Common myeloid progenitor, CD34-positive (primary cell): Measurements from ENCODE around the gene RRP9.

Experiments used
- CTCF ChIA-PET: fragments of 350-600 bp; sonication (Branson Sonifier 250); formaldehyde crosslinking; loops from one replicate; lab custom pipeline; 2021; ENCODE audit warnings: antibody characterized with exemption; lab: Charles Lee
- POLR2A ChIA-PET: fragments of 350-600 bp; sonication (Branson Sonifier 250); formaldehyde crosslinking; loops from one replicate; lab custom pipeline; 2021; ENCODE audit warnings: antibody characterized with exemption; lab: Charles Lee
- DNase-seq, 3 donors: peaks; one replicate each; pipeline versions ENCODE4 v3.0.0 to v3.0.0-alpha.2; 2013
- H3K27ac ChIP-seq, 2 experiments: 1 replicate in 1 of 2; 2 replicates in 1 of 2; pipeline ENCODE4 v1.7.0; 2013; ENCODE audit warnings: inconsistent platforms in 2 of 2, low read length in 2 of 2, mild to moderate bottlenecking in 2 of 2, low read depth in 1 of 2, moderate library complexity in 1 of 2; ENCODE audit not compliant: severe bottlenecking in 2 of 2, insufficient read depth in 1 of 2, poor library complexity in 1 of 2
- H3K27me3 ChIP-seq, 5 experiments: replicated peaks in 2 of 5; 1 replicate in 3 of 5; 2 replicates in 2 of 5; pipeline versions ENCODE4 v1.6.1 to v1.7.0; 2013; ENCODE audit warnings: low read length in 4 of 5, mild to moderate bottlenecking in 2 of 5, moderate library complexity in 2 of 5, inconsistent platforms in 1 of 5; ENCODE audit not compliant: insufficient read depth in 5 of 5, control insufficient read depth in 4 of 5
- H3K36me3 ChIP-seq, 4 experiments: 1 replicate in 2 of 4; 2 replicates in 2 of 4; pipeline versions ENCODE4 v1.6.1 to v1.7.0; 2013; ENCODE audit warnings: low read length in 3 of 4, control low read depth in 1 of 4, mild to moderate bottlenecking in 1 of 4; ENCODE audit not compliant: control insufficient read depth in 4 of 4, insufficient read depth in 4 of 4
- H3K4me1 ChIP-seq, 4 experiments: 1 replicate in 3 of 4; 2 replicates in 1 of 4; pipeline versions ENCODE4 v1.6.1 to v1.7.1; 2013; ENCODE audit warnings: low read length in 3 of 4, mild to moderate bottlenecking in 3 of 4, control low read depth in 1 of 4, inconsistent platforms in 1 of 4, moderate library complexity in 1 of 4; ENCODE audit not compliant: control insufficient read depth in 4 of 4, insufficient read depth in 4 of 4; ENCODE audit errors: control extremely low read depth in 1 of 4
- H3K4me3 ChIP-seq, 7 experiments: 1 replicate in 4 of 7; 2 replicates in 3 of 7; pipeline versions ENCODE4 v1.5.1 to v1.7.0; 2013; ENCODE audit warnings: mild to moderate bottlenecking in 7 of 7, low read length in 6 of 7, moderate library complexity in 6 of 7, inconsistent platforms in 2 of 7, low read depth in 2 of 7, control low read depth in 1 of 7; ENCODE audit not compliant: insufficient read depth in 4 of 7, control insufficient read depth in 1 of 7; ENCODE audit errors: extremely low read depth in 1 of 7
- H3K9me3 ChIP-seq, 5 experiments: 1 replicate in 4 of 5; 2 replicates in 1 of 5; pipeline versions ENCODE4 v1.6.1 to v1.7.1; 2013; ENCODE audit warnings: low read length in 4 of 5, mild to moderate bottlenecking in 2 of 5, inconsistent platforms in 1 of 5, low read depth in 1 of 5, moderate library complexity in 1 of 5; ENCODE audit not compliant: control insufficient read depth in 4 of 5, insufficient read depth in 2 of 5; ENCODE audit errors: control extremely low read depth in 1 of 5
- WGBS: methylation state at CpG from one replicate; pipeline ENCODE4 v1.1.5; 2013; ENCODE audit not compliant: insufficient coverage; 5-methylcytosine and 5-hydroxymethylcytosine counted together

RRP9 gene

DNA sequence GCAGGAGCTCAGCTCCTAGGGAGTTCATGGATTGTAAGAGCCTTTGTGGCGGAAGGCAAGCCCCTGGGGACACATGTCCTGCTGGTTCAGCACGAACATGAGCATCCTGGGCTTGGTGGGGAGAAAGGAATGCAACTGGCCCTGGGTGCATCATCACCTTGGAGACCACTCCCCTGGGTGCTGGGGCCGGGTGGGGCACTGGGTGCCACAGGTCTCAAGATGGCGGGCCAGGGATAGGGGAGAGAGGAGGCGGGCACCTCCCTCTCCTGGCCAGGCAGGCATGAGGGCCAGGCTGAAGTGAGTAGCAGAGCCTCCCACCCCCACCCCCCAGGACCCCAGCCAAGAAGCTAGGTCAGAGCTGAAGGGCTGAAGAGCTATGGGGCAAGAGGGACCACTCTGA lies 24.8 kb upstream of the RRP9 start:
- POLR2A ChIA-PET: interaction anchor here (0.7 kb wide), 1 partner anchor 9 kb away, joined by 4 read pairs; the partner anchor contains the start of gene ABHD14A
- CTCF ChIA-PET: interaction anchor here (1.1 to 4.1 kb wide), 3 partner anchors 9 to 24 kb away, joined by 4 to 17 read pairs (median 4); partner anchors contain the start of genes GPR62, PARP3 and RRP9
- Histone ChIP-seq H3K27ac (no peak overlapping the region), H3K4me3 (peak overlapping the region in 4 of 7 experiments; percentile 43 to 78 (median 60)), H3K27me3 (peaks cover 0 to 23% (median 0%) of the 10 kb centered on the region in 5 experiments), H3K9me3 (no peaks in the 10 kb centered on the region), H3K4me1 (peaks cover 0 to 17% (median 17%) of the 10 kb centered on the region in 4 experiments), H3K36me3 (no peaks in the 10 kb centered on the region)
- 93% methylated on average over 4 of the region's 5 CpGs for whole genome bisulfite sequencing
- no peak for DNase-seq

DNA sequence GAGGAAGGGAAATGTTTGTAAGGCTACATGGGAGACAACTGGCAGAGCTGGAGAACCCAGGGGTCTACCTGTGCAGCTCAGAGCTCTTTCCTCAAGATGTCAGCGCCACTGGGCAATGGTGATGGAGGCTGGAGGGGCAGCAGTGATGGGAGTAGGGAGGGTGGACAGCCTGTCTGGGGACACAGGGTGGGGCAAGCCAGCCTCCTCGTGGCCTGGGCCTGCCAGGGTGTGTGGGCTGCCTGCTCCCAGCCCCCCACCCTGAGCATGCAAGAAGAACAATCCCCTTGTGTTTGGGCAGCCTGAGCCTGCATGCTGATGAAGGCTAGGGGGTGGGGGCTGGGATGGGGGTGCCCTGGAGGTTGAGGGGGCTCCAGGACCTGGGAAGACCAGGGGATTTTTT lies 24.3 kb upstream of the RRP9 start:
- Histone ChIP-seq H3K36me3 (no peaks in the 10 kb centered on the region), H3K27ac (no peak overlapping the region), H3K4me1 (peaks cover 0 to 17% (median 17%) of the 10 kb centered on the region in 4 experiments), H3K4me3 (no peak overlapping the region), H3K27me3 (peaks cover 0 to 23% (median 0%) of the 10 kb centered on the region in 5 experiments), H3K9me3 (no peaks in the 10 kb centered on the region)
- 86% methylated on average over 1 of the region's 2 CpGs for WGBS
- POLR2A ChIA-PET: interaction anchor here (0.7 kb wide), 1 partner anchor 9 kb away, joined by 4 read pairs; the partner anchor contains the start of gene ABHD14A
- CTCF ChIA-PET: interaction anchor here (1.1 to 1.5 kb wide), 3 partner anchors 8 to 11 kb away, joined by 4 read pairs; partner anchors contain the start of genes ABHD14B and GPR62
- DNase-seq: no peak

DNA sequence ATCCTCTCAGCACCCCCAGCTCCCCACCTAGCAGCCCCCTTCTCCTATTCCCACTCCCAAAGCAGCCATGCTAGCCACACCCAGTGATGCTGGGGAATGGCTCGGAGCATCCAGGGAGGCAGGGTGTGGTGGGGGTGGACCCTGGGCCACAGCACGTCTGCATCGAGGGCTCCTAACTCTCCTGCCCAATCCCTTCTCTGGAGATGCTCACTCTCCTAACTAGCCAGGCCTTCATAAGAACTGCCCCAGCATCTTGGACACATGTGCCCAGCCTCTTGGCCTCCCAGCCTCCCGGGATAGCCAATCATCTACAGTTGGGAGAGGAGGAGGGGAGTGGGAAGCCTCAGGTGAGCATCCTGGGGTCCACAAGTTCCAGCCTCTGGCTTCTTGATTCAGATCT lies 22.8 kb upstream of the RRP9 start:
- H3K36me3 ChIP-seq: no peaks in the 10 kb centered on the region
- peaks cover 0 to 17% (median 17%) of the 10 kb centered on the region in 4 experiments for H3K4me1 ChIP-seq
- no peaks in the 10 kb centered on the region for H3K9me3 ChIP-seq
- H3K27me3 ChIP-seq: peaks cover 0 to 23% (median 0%) of the 10 kb centered on the region in 5 experiments
- WGBS: no CpG with 5 or more reads among the region's 4 CpGs
- POLR2A ChIA-PET: no interaction called here
- DNase-seq: no peak
- H3K4me3 ChIP-seq: no peak overlapping the region
- H3K27ac ChIP-seq: no peak overlapping the region
- CTCF ChIA-PET: interaction anchor here (1.0 to 1.5 kb wide), 3 partner anchors 9 to 20 kb away, joined by 3 to 4 read pairs (median 4); partner anchors contain the start of gene ABHD14B

DNA sequence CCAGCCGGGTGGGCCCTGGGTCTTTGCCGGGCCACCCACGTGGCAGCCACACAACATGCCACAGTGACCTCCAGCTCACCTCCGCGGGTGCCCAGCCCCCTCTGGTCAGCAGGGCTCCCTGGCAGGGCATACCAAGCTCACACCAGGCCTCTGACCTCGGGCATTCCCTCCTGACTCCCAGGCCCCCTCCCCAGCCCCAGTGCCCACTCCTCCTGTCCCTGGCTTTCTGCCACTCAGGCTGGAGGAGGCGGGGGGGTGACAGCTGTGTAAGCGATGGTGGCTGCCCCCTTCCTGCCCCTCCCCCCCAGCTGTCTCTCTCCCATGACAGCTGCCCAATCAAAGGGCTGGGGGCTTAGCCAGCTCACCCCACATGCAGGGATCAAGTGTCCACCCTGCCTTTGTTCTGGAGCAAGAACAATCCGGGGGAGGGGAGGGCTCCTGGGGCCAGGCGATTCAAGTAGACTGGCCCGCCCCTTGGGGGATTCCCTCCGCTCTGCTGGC lies 22.3 kb upstream of the RRP9 start:
- H3K27me3 ChIP-seq: peaks cover 0 to 24% (median 0%) of the 10 kb centered on the region in 5 experiments
- DNase-seq: no peak
- ChIA-PET POLR2A (no interaction called here), CTCF (interaction anchor here (1.0 to 1.4 kb wide), 2 partner anchors 19 to 21 kb away, joined by 3 to 4 read pairs; no protein-coding TSS in a partner anchor)
- no peak overlapping the region for H3K27ac ChIP-seq
- H3K4me3 ChIP-seq: no peak overlapping the region
- no peaks in the 10 kb centered on the region for H3K9me3 ChIP-seq
- H3K4me1 ChIP-seq: peaks cover 0 to 17% (median 16%) of the 10 kb centered on the region in 4 experiments
- no peaks in the 10 kb centered on the region for H3K36me3 ChIP-seq
- WGBS: 86% methylated on average over 8 of the region's 12 CpGs

- H3K27ac ChIP-seq: no peak overlapping the region
- no peak for DNase-seq
- no peaks in the 10 kb centered on the region for H3K9me3 ChIP-seq
- ChIA-PET POLR2A (no interaction called here), CTCF (interaction anchor here (0.7 to 7.2 kb wide), 5 partner anchors 9 to 20 kb away, joined by 3 to 76 read pairs (median 4); partner anchors contain the start of genes ABHD14A and ABHD14B)
- H3K4me1 ChIP-seq: peaks cover 0 to 12% (median 8%) of the 10 kb centered on the region in 4 experiments
- H3K27me3 ChIP-seq: peaks cover 0 to 24% (median 0%) of the 10 kb centered on the region in 5 experiments
- no peak overlapping the region for H3K4me3 ChIP-seq
- 94% methylated on average over 6 of the region's 6 CpGs for WGBS
- H3K36me3 ChIP-seq: no peaks in the 10 kb centered on the region
Observed at GRCh38 chr3:51962854-51963530, 21.3 kb upstream of the RRP9 start.

DNA sequence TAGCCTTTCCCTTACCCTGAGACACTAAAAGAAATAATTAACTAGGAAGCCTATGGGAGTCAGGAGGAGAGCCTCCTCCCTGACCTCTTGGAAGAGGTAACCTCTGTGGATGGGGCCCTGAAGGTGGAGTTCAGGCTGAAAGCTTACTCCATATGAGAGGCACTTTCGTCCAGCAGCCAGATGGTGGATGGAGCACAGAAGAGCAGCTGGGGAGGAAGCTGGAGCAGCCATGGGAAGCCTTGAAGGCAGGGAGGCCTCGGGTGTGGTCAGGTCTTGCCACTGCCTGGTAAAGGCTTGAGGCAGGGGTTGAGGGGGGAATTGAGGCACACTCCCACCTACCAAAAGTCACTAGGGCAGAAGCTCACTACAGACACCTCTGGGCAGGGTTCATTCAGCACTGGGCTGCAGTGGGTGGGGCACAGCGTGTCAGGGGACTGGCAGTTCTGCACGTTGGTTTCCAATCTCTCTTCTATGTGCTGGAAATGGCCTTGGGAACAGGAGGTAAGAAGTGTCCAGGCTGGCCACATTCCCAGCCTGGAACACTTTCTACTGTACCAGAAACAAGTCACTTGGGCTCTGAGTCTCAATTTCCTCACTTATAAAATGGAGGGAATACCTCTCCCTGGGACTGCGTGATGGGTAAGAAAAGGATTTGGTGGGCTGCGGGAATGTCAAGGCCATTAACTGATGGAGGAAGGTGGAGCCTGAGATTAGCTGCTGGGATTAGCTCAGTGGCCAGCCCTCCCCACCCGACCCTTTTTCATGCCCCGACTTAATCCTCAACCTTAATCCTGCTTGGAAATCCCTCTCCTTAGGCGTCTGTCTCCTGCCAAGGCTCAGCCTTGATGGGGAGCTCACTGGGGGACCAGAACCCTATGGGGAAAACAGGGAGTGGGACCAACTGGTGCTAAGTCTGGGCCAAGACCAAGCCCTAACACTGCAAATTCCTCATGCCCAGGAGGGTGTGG lies 20.2 kb upstream of the RRP9 start:
- POLR2A ChIA-PET: no interaction called here
- H3K27me3 ChIP-seq: peaks cover 0 to 28% (median 1%) of the 10 kb centered on the region in 5 experiments
- no peak overlapping the region for H3K27ac ChIP-seq
- H3K4me1 ChIP-seq: peaks cover 0 to 12% (median 8%) of the 10 kb centered on the region in 4 experiments
- H3K4me3 ChIP-seq: no peak overlapping the region
- no peaks in the 10 kb centered on the region for H3K36me3 ChIP-seq
- WGBS: 83% methylated on average over 5 of the region's 9 CpGs
- CTCF ChIA-PET: interaction anchor here (0.7 to 7.2 kb wide), 6 partner anchors 8 to 19 kb away, joined by 3 to 76 read pairs (median 4); partner anchors contain the start of genes ABHD14A and ABHD14B
- no peak for DNase-seq
- H3K9me3 ChIP-seq: no peaks in the 10 kb centered on the region
